Mononuclear cell (primary cell): ENCODE measurements around the gene PLSCR3. TPM values are rescaled to one million over a fixed set of nuclear protein-coding genes. Genes with fewer than 3 reads are reported as not detected.

Experiments used
- total RNA-seq: library from RNA; depleted of rRNA; stranded (reverse); fragments of >200 nt; gene quantifications from one replicate; pipeline ENCODE4 v1.2.3, GENCODE V29; 2012

Gene PLSCR3
- total RNA-seq, 1 donor, result 21.6 TPM

Other genes with a start within 250 kb of the PLSCR3 start
- 4.6 TPM for gene ASGR1, start 215.2 kb downstream of the PLSCR3 start, total RNA-seq
- 9.0 TPM for gene DLG4, start 174.7 kb downstream of the PLSCR3 start, total RNA-seq
- gene ACADVL, start 174.6 kb downstream of the PLSCR3 start, total RNA-seq, result 143 TPM
- gene DVL2, start 160.0 kb downstream of the PLSCR3 start, total RNA-seq, result 23.1 TPM
- gene PHF23, start 155.1 kb downstream of the PLSCR3 start, total RNA-seq, result 6.5 TPM
- gene GABARAP, start 152.1 kb downstream of the PLSCR3 start, total RNA-seq, result 396 TPM
- gene CTDNEP1, start 142.8 kb downstream of the PLSCR3 start, total RNA-seq, result 38.8 TPM
- gene ELP5, start 142.3 kb downstream of the PLSCR3 start, total RNA-seq, result 14.4 TPM
- 0.10 TPM for gene CLDN7, start 132.0 kb downstream of the PLSCR3 start, total RNA-seq
- gene SLC2A4, start 112.8 kb downstream of the PLSCR3 start, total RNA-seq, result not detected
- gene YBX2, start 99.9 kb downstream of the PLSCR3 start, total RNA-seq, result not detected
- 340 TPM for gene EIF5A, start 86.9 kb downstream of the PLSCR3 start, total RNA-seq
- 65.9 TPM for gene GPS2, start 79.2 kb downstream of the PLSCR3 start, total RNA-seq
- 4.8 TPM for gene NEURL4, start 65.2 kb downstream of the PLSCR3 start, total RNA-seq
- gene ACAP1, start 58.0 kb downstream of the PLSCR3 start, total RNA-seq, result 107 TPM
- 0.73 TPM for gene KCTD11, start 42.4 kb downstream of the PLSCR3 start, total RNA-seq
- not detected for gene TMEM95, start 39.4 kb downstream of the PLSCR3 start, total RNA-seq
- gene TNK1, start 13.4 kb downstream of the PLSCR3 start, total RNA-seq, result 5.5 TPM
- gene TMEM256, start 9.6 kb upstream of the PLSCR3 start, total RNA-seq, result 41.1 TPM
- gene NLGN2, start 13.3 kb upstream of the PLSCR3 start, total RNA-seq, result 0.73 TPM
- gene SPEM1, start 25.8 kb upstream of the PLSCR3 start, total RNA-seq, result not detected
- gene SPEM2, start 31.1 kb upstream of the PLSCR3 start, total RNA-seq, result not detected
- gene SPEM3, start 34.3 kb upstream of the PLSCR3 start, total RNA-seq, result under 0.01 TPM
- gene TMEM102, start 40.9 kb upstream of the PLSCR3 start, total RNA-seq, result 4.6 TPM
- 0.21 TPM for gene FGF11, start 45.0 kb upstream of the PLSCR3 start, total RNA-seq
- gene CHRNB1, start 50.5 kb upstream of the PLSCR3 start, total RNA-seq, result 3.3 TPM
- gene ZBTB4, start 85.1 kb upstream of the PLSCR3 start, total RNA-seq, result 30.9 TPM
- not detected for gene SLC35G6, start 86.9 kb upstream of the PLSCR3 start, total RNA-seq
- gene POLR2A, start 89.8 kb upstream of the PLSCR3 start, total RNA-seq, result 174 TPM
- 14.4 TPM for gene TNFSF12, start 154.5 kb upstream of the PLSCR3 start, total RNA-seq
- 44.9 TPM for gene TNFSF13, start 164.2 kb upstream of the PLSCR3 start, total RNA-seq
- 33.1 TPM for gene SENP3, start 167.4 kb upstream of the PLSCR3 start, total RNA-seq
- 147 TPM for gene CD68, start 185.1 kb upstream of the PLSCR3 start, total RNA-seq
- gene MPDU1, start 189.3 kb upstream of the PLSCR3 start, total RNA-seq, result 48.0 TPM
- 0.52 TPM for gene SOX15, start 195.6 kb upstream of the PLSCR3 start, total RNA-seq
- 7.7 TPM for gene FXR2, start 220.4 kb upstream of the PLSCR3 start, total RNA-seq
- 28.3 TPM for gene SAT2, start 233.3 kb upstream of the PLSCR3 start, total RNA-seq
- not detected for gene SHBG, start 235.6 kb upstream of the PLSCR3 start, total RNA-seq